GM19452 (cell line): Measurements from ENCODE around the gene NKAIN1.

Source experiments
- ATAC-seq: cut with Tn5 transposase; IDR thresholded peaks from one replicate; pipeline ENCODE4 v1.9.1; 2021; ENCODE audit not compliant: unreplicated experiment

Gene NKAIN1

GRCh38 chr1:31234123-31234708 lies 5.5 kb downstream of the NKAIN1 start:
- no peak for ATAC-seq

- no peak for ATAC-seq
These were observed 7.0 kb downstream of the NKAIN1 start for GRCh38 chr1:31232689-31233088.

GRCh38 chr1:31231802-31232201 lies 7.9 kb downstream of the NKAIN1 start:
- no peak for ATAC-seq

GRCh38 chr1:31230378-31230777 lies 9.3 kb downstream of the NKAIN1 start:
- ATAC-seq, result no peak

- no peak for ATAC-seq
These were observed 10.7 kb downstream of the NKAIN1 start for GRCh38 chr1:31228986-31229385.

GRCh38 chr1:31227891-31228568 lies 11.7 kb downstream of the NKAIN1 start:
- ATAC-seq, result no peak

- no peak for ATAC-seq
These were observed 15.6 kb downstream of the NKAIN1 start for GRCh38 chr1:31224068-31224467.

GRCh38 chr1:31222176-31222575 lies 17.5 kb downstream of the NKAIN1 start:
- ATAC-seq, result no peak

GRCh38 chr1:31221072-31221471 lies 18.6 kb downstream of the NKAIN1 start:
- ATAC-seq, result no peak

GRCh38 chr1:31219489-31219888 lies 20.2 kb downstream of the NKAIN1 start:
- ATAC-seq, result no peak

- ATAC-seq, result no peak
These were observed 21.0 kb downstream of the NKAIN1 start for GRCh38 chr1:31218705-31219104.

- no peak for ATAC-seq
These were observed 23.7 kb downstream of the NKAIN1 start for GRCh38 chr1:31216016-31216415.

- ATAC-seq, result no peak
These were observed 24.6 kb downstream of the NKAIN1 start for GRCh38 chr1:31215065-31215570.

GRCh38 chr1:31214316-31215064 lies 25.2 kb downstream of the NKAIN1 start:
- ATAC-seq, result no peak

GRCh38 chr1:31208361-31208945 lies 31.2 kb downstream of the NKAIN1 start:
- no peak for ATAC-seq

- no peak for ATAC-seq
These were observed 32.1 kb downstream of the NKAIN1 start for GRCh38 chr1:31207569-31207968.

GRCh38 chr1:31207046-31207445 lies 32.6 kb downstream of the NKAIN1 start:
- no peak for ATAC-seq

- no peak for ATAC-seq
These were observed 36.5 kb downstream of the NKAIN1 start for GRCh38 chr1:31203215-31203614.

- no peak for ATAC-seq
These were observed 37.7 kb downstream of the NKAIN1 start for GRCh38 chr1:31201931-31202360.

- no peak for ATAC-seq
These were observed 39.7 kb downstream of the NKAIN1 start for GRCh38 chr1:31199949-31200348.

- ATAC-seq, result no peak
These were observed 40.4 kb downstream of the NKAIN1 start for GRCh38 chr1:31199236-31199790.
